IPS DF 6.9 (cell line): ENCODE data around the gene CRB2.

Source experiments
- DNase-seq: peaks from one replicate; pipeline ENCODE4 v3.0.0-alpha.2; 2013; ENCODE audit warnings: low read depth, low spot score
- H3K27ac ChIP-seq: one replicate; pipeline ENCODE4 v1.5.1; 2013; ENCODE audit warnings: low read length, control low read depth
- H3K27me3 ChIP-seq: 2 replicates; pipeline ENCODE4 v1.6.1; 2013; ENCODE audit warnings: mild to moderate bottlenecking, low read length; ENCODE audit not compliant: control insufficient read depth, insufficient read depth
- H3K36me3 ChIP-seq: 2 replicates; pipeline ENCODE4 v1.6.1; 2013; ENCODE audit warnings: low read length; ENCODE audit not compliant: control insufficient read depth, insufficient read depth
- H3K4me1 ChIP-seq: 2 replicates; pipeline ENCODE4 v1.6.1; 2013; ENCODE audit warnings: low read length; ENCODE audit not compliant: control insufficient read depth, insufficient read depth
- H3K4me3 ChIP-seq: 2 replicates; pipeline ENCODE4 v1.5.1; 2013; ENCODE audit warnings: mild to moderate bottlenecking, low read length
- H3K9me3 ChIP-seq: 2 replicates; pipeline ENCODE4 v1.6.1; 2013; ENCODE audit warnings: low read length, inconsistent platforms; ENCODE audit not compliant: control insufficient read depth, insufficient read depth
- WGBS: extraction: QIAGEN DNeasy Blood & Tissue Kit; methylation state at CpG from one replicate; pipeline ENCODE4 v1.1.7; 2013; ENCODE audit warnings: mixed read lengths, missing lambda C conversion rate; ENCODE audit not compliant: insufficient read length, insufficient coverage; 5-methylcytosine and 5-hydroxymethylcytosine counted together

Gene CRB2

DNA sequence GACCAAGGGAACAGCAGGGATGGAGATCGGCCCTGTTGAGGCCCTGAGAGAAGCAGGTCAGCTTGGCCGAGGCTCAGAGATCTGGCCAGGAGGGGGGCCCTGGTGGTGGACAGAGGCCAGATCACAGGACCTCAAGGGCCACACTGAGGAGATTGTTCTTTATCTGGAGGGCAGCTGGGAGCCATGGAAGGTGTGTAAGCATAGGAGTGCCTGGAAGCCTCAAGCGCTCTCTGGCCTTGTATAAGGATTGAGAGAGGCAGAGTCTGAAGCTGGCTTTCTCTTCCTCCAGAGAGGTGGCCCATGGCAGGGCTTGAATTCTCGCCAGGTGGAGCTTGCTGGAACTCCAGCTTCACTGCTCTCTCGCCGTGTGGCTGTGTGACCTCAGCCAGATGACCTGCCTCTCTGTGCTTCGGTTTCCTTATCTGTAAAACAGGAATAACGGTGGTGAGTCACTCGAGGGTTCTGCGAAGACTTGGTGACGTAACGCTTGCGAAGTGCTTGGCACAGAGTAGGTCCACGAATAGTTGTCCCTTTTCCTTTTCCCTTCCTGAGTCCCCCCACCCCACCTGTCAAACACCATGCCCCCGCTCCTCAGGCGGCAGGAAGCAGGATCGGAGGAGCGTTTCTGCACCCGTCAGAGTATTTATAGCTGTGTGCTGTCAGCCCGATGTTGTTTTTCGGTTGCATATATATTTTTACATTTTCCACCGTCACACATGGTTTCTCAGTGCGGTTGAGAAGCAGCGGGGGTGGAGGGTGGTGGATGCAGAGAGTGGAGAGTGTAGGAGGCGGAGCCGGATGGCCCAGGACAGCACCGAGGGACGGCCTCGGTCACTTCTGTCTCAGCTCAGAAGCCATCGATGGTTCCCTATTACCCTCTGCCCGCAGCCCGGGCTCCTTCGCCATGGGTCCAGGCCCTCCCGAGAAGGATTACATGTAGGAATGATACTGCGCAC is 17.0 kb upstream of the CRB2 start:
- no CpG with 5 or more reads among the region's 35 CpGs for WGBS
- no peak for DNase-seq
- Histone ChIP-seq H3K9me3 (no peaks in the 10 kb centered on the region), H3K4me3 (no peak overlapping the region), H3K27me3 (no peaks in the 10 kb centered on the region), H3K4me1 (peaks cover 3% of the 10 kb centered on the region; the same call in 1 of the 2 replicates), H3K27ac (no peak overlapping the region), H3K36me3 (no peaks in the 10 kb centered on the region)

DNA sequence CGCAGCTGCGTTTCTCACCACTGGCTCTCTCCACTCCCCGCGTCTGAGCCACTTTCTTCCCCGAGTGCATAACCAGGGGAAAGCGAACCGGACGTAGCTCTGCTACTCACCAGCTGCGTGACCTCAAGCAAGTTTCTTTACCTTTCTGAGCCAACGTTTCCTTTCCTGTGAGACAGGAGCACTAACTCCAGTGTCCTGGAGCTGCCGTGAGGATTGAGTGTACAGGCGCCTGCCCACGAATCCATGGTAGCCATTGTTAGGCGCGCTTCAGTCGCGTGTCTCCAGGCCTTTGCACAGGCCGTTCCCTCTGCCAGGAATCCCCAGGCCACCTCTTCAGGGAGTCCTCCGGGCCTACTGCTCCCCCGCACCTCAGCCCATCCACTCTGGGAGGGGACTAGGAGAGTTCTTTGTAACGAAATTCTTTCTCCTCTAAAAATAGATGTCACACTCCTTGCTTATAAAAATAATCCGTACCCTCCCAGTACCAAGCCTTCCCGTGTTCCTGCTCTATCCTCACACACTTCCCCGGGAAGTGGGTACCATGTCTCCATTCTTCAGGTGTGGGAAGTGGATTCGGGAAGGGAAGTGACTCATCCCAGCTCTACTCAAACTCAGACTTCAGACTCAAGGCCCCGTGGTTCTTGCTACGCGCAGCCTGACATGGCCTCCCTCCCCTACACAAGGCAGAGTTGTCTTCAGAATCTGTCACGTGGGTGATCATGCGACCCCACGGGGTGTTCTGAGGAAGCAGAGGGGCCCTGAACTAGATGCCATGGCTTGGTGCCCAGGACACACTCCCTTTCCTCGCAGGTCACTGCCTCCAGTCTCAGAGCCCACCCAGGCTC is 16.1 kb upstream of the CRB2 start:
- Histone ChIP-seq H3K27me3 (no peaks in the 10 kb centered on the region), H3K9me3 (no peaks in the 10 kb centered on the region), H3K4me3 (no peak overlapping the region), H3K4me1 (peaks cover 3% of the 10 kb centered on the region; the same call in 1 of the 2 replicates), H3K36me3 (no peaks in the 10 kb centered on the region), H3K27ac (no peak overlapping the region)
- no peak for DNase-seq
- WGBS: no CpG with 5 or more reads among the region's 32 CpGs

- H3K9me3 ChIP-seq: no peaks in the 10 kb centered on the region
- H3K27me3 ChIP-seq: no peaks in the 10 kb centered on the region
- no peaks in the 10 kb centered on the region for H3K36me3 ChIP-seq
- H3K4me1 ChIP-seq: peaks cover 3% of the 10 kb centered on the region; the same call in 1 of the 2 replicates
- H3K4me3 ChIP-seq: no peak overlapping the region
- WGBS: no CpG with 5 or more reads among the region's 6 CpGs
- H3K27ac ChIP-seq: no peak overlapping the region
- DNase-seq: no peak
Measured at GRCh38 chr9:123341816-123342215, 14.2 kb upstream of the CRB2 start.

- H3K27ac ChIP-seq: no peak overlapping the region
- H3K9me3 ChIP-seq: no peaks in the 10 kb centered on the region
- WGBS: no CpG with 5 or more reads among the region's 5 CpGs
- H3K4me1 ChIP-seq: peaks cover 3% of the 10 kb centered on the region; the same call in 1 of the 2 replicates
- DNase-seq: no peak
- H3K36me3 ChIP-seq: no peaks in the 10 kb centered on the region
- H3K4me3 ChIP-seq: no peak overlapping the region
- H3K27me3 ChIP-seq: no peaks in the 10 kb centered on the region
Measured at GRCh38 chr9:123342247-123342646, 13.8 kb upstream of the CRB2 start.

DNA sequence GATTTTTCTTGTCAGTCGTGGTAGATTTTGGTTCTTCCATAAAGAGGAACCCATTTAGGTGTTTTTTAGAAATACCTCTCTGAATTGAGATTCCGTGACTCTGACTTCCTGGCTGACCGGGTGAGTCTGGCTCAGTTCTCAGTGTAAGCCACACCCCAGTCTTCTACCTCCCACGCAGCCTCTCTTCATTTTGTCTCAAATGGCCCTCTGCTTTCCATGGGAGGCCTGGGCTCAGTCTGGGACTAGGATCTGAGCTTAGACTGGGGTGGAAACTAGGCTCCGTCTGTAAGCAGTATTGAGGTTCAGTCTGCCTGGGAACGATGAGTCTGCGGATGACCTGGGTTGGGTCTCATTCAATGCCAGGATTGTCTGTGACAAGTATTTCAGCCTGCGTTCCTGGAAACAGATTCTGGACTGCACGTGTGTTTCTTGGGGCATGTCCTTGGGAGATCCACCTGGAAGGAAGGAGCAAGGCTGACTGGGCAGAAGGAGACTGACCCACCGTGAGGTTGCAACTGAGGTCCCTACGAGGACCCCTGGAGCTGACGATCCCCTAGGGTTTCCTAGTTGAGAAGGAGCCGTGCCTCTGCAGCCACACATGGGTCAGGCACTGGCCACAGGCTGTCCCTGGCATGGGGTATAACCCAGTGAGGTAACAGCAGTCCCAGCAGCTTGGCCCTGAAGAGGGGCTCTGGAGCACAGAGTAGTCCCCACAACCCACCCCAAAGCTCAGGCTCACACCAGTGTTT is 12.4 kb upstream of the CRB2 start:
- H3K4me1 ChIP-seq: peaks cover 3% of the 10 kb centered on the region; the same call in 1 of the 2 replicates
- no peak overlapping the region for H3K4me3 ChIP-seq
- no CpG with 5 or more reads among the region's 13 CpGs for WGBS

DNA sequence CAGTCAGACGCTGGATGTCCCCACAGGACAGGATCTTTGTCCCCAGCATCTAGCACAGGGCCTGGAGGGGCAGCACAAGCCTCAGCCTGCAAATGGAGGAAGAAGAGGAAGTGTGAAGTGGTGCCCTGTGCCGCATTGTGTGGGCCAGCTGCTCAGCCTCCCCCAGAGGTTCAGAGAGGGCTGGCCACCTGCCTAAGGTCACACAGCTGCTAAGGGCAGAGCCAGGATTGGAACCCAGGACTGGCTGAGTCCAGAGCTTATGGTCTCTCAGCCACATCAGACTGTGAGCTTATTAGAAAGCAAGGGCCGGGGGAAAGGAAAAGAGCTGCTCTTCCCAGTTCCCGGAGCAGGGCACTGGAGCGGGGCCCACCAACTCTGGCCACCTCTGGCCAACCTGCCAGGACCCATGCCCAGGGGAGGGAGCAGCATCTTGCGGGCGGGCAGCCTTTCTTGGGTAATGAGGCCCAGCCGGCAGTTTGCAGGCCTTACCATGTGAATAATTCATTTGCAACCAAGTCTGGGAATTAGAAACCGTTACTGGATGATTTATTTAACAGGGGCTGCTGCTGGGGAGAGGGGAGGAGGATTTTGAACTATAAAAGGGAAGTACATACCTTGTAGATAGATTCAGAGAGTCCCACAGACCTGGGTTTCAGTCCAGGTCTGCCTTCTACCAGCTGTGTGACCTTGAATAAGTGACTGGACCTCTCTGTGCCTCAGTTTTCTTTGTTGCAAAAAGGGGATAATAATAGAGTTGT is 11.6 kb upstream of the CRB2 start:
- no peak overlapping the region for H3K27ac ChIP-seq
- DNase-seq: no peak
- H3K27me3 ChIP-seq: no peaks in the 10 kb centered on the region
- no CpG with 5 or more reads among the region's 9 CpGs for WGBS
- H3K4me3 ChIP-seq: no peak overlapping the region
- H3K9me3 ChIP-seq: no peaks in the 10 kb centered on the region
- no peaks in the 10 kb centered on the region for H3K36me3 ChIP-seq
- peaks cover 3% of the 10 kb centered on the region; the same call in 1 of the 2 replicates for H3K4me1 ChIP-seq

More for the DNA sequence above, 12.4 kb upstream of the CRB2 start:
- Histone ChIP-seq H3K9me3 (no peaks in the 10 kb centered on the region), H3K27me3 (no peaks in the 10 kb centered on the region), H3K27ac (no peak overlapping the region), H3K36me3 (no peaks in the 10 kb centered on the region)
- no peak for DNase-seq

GRCh38 chr9:123345567-123345955 is 10.4 kb upstream of the CRB2 start:
- no peak for DNase-seq
- no peaks in the 10 kb centered on the region for H3K27me3 ChIP-seq
- H3K9me3 ChIP-seq: no peaks in the 10 kb centered on the region
- no peak overlapping the region for H3K4me3 ChIP-seq
- no peak overlapping the region for H3K27ac ChIP-seq
- no CpG with 5 or more reads among the region's 6 CpGs for whole genome bisulfite sequencing
- H3K36me3 ChIP-seq: no peaks in the 10 kb centered on the region
- no peaks in the 10 kb centered on the region for H3K4me1 ChIP-seq

- Histone ChIP-seq H3K4me3 (no peak overlapping the region), H3K9me3 (no peaks in the 10 kb centered on the region), H3K4me1 (no peaks in the 10 kb centered on the region), H3K36me3 (no peaks in the 10 kb centered on the region), H3K27ac (no peak overlapping the region), H3K27me3 (no peaks in the 10 kb centered on the region)
- DNase-seq: no peak
- no CpG with 5 or more reads among the region's 9 CpGs for WGBS
Measured at GRCh38 chr9:123346026-123346425, 10.0 kb upstream of the CRB2 start.

GRCh38 chr9:123346826-123347225 is 9.2 kb upstream of the CRB2 start:
- Histone ChIP-seq H3K27me3 (no peaks in the 10 kb centered on the region), H3K36me3 (no peaks in the 10 kb centered on the region), H3K27ac (no peak overlapping the region), H3K9me3 (no peaks in the 10 kb centered on the region), H3K4me3 (no peak overlapping the region), H3K4me1 (no peaks in the 10 kb centered on the region)
- no peak for DNase-seq
- WGBS: 100% methylated on average over 3 of the region's 3 CpGs
